ENCODE measurements around the gene NMS.
"Not testable (repeated sequence)": the region's sequence is repeated elsewhere in the genome, so short reads cannot be mapped to it uniquely, and the experiment has no call there.

The NMS gene, protein sequence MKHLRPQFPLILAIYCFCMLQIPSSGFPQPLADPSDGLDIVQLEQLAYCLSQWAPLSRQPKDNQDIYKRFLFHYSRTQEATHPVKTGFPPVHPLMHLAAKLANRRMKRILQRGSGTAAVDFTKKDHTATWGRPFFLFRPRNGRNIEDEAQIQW

DNA sequence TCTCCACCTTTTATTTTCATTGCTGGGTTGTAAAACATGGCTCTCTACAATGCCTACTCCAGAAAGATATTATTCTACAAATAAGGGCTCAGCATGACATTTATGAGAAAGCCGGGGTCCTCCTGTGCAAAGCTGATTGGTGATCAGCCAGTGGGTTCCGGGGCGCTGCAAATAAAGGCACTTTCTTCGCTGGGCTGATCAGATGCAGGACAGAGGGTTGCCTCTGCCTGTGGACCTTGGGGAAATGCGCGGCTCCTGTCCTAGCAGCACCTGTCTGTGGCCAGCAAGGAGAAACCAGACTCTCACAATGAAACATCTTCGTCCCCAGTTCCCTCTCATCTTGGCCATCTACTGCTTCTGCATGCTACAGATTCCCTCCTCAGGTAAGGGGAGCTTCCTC is at the start of gene NMS:
NMS (plus strand) TSS at position 301 of the 400 bp plus-strand sequence; CDS start at position 308, 7 bp downstream.
- DNase-seq (ENCODE audit: low spot score): no peak

DNA sequence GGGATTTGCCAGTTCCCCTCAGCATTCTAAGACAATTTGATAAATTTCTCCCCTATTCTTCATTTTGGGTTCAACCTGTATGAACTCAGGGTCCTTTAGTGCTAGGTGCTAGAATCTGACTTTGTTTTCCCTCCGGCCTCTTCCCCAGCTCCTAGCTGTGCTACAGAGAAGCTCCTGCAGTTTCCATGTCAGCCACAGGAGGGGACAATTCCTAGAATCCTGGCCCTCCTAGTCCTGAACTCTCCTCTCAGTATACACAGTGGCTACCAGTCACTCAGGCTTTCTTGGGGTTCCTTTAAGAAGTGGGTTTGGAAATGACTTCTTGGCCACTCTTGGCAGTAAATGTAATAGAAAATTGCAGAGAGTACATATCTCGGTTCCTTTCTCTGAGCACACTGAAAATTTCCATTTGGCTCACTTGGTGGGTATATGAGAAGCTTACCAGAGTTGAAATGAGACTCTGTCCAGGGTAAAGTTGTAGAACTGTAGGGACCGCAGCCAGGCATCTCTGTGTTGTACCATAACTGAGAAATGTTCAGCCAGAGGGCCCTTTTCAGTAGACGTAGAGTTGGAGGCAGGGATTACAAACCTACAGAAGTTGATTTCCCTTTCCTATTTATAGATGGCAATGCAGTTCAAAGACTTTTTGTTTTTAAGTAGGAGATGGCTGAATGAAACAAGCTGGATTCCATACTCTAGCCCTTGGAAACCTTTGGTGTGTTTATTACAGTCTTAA is 47.8 kb upstream of the NMS start:
- peak; percentile 81 for DNase-seq (ENCODE audit: low spot score)

DNA sequence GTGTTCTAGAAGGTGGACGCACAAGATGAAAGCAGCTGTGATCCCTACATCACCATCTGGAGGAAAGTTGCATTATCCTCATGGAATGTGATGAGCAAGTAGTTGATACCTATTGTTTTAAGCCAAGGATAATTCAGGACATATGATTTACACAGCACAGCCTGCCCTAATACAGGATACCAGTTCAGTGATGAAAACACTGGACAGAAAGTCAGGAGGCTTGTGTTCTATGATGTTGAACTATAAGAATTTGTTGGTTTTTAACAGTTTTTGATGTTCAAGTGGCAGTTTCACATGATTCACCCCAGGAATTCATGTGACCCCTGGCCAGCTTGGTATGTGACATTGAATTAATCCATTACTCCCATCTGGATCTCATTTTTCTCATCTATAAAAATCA is 46.7 kb upstream of the NMS start:
- no peak for DNase-seq (ENCODE audit: low spot score)

DNA sequence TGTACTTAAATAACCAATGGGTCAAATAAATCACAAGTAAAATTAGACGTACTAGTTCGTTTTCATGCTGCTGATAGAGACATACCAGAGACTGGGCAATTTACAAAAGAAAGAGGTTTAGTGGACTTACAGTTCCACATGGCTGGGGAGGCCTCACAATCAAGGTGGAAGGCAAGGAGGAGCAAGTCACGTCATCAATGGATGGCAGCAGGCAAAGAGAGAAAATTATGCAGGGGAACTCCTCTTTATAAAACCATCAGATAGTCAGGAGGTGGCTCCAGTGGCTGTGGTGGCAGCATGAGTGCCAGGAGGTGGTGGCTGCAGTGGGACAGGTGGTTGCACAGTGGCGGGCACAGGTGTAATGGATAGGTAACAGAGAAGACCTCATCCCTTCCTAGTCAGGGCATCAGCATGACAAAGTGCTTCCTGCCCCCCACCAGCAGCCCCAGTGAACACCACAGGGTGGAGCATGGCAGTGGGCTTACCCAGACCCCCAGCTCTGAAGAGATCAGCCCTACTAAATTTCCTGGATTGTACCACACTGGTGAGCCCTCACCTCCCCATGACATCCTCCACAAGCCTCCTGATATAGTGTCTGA is 45.9 kb upstream of the NMS start:
- no peak for DNase-seq (ENCODE audit: low spot score)

DNA sequence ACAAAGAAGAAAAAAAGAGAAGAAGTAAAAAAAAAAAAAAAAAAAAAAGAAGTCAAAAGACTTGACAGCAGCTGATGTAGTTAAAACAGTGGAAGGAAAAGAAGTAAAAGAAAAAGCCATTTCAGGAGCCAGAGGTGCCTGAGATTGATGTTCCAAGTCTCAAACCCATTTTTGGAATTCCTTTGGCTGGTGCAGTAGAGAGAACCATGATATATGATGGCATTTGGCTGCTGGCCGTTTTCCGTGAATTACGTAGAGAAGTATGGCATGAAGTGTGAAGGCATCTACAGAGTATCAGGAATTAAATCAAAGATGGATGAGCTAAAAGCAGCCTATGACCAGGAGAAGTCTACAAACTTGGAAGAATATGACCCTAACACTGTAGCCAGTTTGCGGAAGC is 45.2 kb upstream of the NMS start:
- no peak for DNase-seq (ENCODE audit: low spot score)

DNA sequence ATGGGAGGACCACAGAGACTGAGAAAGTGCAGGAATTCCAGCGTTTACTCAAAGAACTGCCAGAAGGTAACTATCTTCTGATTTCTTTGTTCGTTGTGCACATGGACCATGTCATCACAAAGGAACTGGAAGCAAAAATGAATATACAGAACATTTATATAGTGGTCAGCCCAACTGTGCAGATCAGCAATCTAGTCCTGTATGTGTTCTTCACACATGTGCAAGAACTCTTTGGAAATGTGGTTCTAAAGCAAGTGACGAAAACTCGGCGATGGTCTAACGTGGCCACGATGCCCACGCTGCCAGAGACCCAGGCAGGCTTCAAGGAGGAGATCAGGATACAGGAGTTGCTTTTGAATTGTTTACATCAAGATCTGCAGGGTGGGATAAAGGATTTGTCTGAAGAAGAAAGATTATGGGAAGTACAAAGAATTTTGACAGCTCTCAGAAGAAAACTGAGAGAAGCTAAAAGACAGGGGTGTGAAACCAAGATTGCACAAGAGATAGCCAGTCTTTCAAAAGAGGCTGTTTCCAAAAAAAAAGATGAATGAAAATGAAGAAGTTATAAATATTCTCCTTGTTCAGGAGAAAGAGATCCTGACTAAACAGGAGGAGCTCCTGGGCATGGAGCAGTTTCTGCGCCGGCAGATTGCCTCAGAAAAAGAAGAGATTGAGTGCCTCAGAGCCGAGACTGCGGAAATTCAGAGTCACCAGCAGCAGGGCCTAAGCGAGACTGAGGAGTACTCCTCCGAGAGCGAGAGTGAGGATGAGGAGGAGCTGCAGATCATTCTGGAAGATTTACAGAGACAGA is 44.5 kb upstream of the NMS start:
- no peak for DNase-seq (ENCODE audit: low spot score)

DNA sequence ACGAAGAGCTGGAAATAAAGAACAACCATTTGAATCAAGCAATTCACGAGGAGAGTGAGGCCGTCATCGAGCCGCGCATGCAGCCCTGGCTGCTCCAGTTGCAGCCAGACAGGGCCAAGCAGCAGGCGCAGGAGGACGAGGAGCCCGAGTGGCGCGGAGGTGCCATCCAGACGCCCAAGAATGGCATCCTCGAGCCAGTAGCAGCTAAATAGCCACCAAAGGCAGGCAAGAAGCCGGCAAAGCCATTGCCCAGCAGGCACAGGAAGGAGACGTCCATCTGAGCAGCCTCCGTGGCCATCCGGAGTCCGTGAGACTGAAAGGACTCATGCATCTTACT is 43.9 kb upstream of the NMS start:
- DNase-seq (ENCODE audit: low spot score): no peak

DNA sequence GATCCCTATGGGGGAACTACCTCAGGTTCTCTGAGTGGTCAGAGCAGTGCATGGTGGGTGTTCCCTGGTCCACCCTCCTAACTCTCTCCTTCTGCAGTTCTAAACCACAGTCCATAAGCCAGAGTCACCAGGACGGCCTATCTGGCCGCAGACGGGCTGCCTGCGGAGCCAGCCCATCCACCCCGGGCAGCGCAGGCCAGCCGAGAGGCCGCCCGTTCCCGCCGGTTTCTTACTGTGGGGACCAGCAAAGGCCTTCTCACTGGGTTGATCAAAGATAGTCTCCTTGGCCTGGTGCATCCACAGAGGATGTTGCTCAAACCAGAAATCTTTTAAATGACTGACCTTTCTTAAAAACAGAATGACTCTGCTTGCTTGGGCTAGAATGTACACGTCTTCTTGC is 43.2 kb upstream of the NMS start:
- no peak for DNase-seq (ENCODE audit: low spot score)

DNA sequence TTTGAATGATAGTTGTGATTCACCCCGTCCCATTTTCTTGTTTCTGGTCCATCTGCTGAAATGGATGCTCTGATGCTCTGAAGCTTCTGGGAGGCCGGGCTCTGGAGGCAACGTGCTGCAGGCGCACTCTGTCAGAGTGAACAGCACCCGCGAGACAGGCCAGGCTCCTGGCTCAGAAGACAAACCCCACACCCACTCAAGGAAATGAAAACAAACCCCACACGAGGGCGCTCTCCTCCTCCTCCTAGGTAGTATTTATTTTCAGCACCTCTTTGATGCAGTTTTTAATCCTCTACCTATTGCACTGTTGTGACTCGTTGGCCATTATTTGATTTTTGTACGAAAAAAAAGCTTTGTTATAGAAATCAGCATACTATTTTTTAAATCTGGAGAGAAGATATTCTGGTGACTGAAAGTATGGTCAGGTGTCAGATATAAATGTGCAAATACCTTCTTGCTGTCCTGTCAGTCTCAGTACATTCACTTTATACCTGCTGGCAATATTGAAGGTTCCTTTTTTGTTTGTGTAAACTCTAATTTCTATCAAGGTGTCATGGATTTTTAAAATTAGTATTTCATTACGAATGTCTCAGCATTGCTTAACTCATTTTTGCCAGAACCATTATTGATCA is 42.5 kb upstream of the NMS start:
- peak; percentile 35 for DNase-seq (ENCODE audit: low spot score)

DNA sequence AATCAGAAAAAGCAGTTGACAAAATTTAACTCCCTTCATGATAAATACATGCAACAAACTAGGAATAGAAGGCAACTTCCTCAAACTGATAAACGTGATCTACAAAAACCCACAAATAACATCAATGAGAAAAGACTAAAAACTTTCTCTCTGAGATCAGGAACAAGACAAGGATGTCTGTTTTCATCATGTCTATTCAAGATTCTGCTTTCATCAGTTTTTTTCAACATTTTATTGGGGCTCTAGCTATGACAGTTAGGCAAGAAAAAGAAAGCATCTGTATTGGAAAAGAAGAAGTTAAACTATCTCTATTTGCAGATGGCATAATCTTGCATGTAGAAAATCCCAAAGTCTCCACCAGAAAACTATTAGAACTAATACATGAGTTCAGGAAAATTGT is 40.6 kb upstream of the NMS start:
- DNase-seq (ENCODE audit: low spot score): no peak

DNA sequence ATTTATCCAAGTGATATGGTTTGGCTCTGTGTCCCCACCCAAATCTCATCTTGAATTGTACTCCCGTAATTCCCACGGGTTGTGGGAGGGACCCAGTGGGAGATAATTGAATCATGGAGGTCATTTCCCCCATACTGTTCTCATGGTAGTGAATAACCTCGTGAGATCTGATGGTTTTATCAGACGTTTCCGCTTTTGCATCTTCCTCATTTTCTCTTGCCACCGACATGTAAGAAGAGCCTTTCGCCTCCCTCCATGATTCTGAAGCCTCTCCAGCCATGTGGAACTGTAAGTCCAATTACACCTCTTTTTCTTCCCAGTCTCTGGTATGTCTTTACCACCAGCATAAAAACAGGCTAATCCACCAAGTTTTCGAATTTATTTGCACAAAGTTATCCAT is 32.5 kb upstream of the NMS start:
- DNase-seq (ENCODE audit: low spot score): no peak

DNA sequence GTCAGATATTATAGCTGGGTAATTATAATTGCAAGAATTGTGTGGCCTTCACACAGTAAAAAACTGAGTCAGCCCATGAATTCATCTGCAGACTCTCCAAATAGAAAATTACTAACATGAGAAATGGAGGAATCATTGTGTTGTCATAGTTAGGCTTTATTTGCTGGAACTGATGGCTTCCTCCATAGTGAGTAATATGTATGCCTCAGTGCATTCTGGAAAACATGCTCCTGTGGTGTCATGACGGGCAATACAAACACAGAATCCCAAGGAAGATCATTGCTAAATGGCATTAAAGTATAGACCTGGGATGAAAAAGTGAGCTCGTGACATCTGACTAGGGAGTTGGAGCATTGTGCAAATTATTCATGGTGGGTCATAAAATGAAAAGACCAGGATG is 23.6 kb upstream of the NMS start:
- no peak for DNase-seq (ENCODE audit: low spot score)

DNA sequence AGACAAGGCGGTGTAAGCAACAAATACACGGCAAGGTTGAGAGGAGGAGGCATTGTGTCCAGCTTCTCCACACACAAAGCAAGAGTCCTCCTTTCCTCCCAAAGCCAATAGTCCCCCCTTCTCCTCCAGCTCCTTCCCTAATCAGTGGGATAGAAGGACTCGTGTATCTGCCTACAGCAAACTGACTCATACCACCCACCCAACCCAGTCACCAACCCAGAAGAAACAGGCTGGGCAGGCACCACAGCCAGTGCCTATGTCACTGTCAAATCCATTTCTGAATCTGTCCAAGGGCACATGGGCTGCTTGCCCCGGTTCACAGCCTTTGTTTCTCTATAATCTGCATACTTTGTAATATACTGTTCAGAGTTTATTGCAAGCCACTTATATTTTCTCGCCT is 19.2 kb upstream of the NMS start:
- no peak for DNase-seq (ENCODE audit: low spot score)

DNA sequence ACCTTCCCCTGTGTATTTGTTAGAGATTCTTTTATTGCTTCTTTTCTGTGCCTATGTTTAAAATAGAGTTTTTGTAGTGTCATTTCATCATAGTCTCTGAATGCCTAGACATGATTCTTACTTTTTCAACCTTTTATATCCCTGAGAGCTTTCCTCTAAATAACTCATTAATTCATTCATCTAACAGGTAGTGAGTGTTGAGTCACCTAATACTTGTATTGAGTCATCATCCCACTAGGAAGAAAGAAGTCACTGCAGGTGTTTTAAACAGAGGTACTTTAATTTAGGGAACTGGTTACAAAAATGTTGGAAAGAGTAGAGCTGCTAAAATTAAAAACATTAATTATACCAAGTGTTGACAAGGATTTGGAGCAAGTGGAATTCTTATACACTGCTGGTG is 18.5 kb upstream of the NMS start:
- DNase-seq (ENCODE audit: low spot score): no peak

DNA sequence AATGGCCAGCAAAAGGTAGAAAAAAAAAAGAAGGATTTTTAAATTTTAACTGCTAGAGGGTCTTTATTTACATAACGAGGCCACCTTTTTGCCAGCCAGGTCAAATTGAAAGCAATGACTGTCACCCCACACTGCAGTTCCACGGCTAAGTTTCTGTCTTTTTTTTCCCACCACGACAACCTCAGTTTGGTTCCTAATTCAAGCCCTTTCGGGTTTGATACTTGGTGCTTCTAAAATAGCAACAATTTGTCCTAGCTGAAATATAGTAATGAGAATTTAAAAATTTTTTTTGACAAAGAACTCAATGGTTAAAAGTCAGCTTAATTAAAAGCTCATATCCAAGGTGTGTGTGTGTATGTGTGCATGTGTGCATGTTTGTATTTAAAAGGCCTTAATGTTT is 16.4 kb upstream of the NMS start:
- DNase-seq (ENCODE audit: low spot score): no peak

DNA sequence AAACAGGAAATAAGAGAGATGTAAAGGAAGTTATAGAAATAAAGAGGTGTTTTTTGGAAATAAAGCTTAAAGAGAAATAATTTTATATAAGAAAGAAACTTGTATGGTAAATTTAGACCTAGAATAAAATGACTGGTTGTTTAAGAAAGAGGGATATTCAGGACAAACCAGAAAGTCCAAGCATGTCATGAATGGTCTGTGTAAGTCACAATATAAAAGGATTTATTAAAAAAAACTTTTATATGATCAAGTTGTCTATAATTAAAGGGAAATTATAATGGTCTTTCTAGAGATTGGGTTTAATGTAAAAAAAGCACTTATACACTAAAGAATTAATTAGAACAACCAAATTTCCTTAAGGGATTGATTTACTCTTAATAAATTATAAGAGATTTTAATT is 13.9 kb upstream of the NMS start:
- not testable (repeated sequence) for DNase-seq (ENCODE audit: low spot score)

DNA sequence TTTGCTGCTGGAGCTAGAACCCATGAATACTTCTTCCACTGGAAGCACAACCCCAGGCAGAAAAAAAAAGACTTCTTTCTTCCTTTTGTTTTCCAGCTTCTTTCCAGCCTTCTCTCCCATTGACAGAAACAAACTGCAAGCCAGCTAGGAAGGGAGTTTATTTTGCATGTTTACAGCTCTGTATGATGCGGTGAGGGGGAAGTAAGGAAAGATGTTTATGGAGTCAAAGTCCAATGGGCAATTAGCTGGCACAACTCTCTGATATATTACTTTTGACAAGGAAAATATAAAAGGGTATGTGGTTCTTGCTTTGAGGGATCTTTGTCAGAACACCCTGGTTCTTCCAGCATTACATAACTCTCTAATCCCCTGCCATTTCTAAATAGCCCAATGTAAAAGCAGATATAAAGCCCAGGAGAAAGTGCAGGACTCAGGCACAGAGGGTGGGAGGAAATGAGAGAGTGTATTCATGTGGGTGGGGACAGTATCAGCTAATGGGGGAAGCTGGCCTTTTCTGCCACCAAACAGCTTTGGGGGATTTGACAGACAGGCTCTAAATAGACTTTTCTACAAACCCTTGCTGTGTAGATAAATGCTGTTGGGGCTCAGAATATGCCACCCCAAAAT is 9.3 kb upstream of the NMS start:
- no peak for DNase-seq (ENCODE audit: low spot score)

DNA sequence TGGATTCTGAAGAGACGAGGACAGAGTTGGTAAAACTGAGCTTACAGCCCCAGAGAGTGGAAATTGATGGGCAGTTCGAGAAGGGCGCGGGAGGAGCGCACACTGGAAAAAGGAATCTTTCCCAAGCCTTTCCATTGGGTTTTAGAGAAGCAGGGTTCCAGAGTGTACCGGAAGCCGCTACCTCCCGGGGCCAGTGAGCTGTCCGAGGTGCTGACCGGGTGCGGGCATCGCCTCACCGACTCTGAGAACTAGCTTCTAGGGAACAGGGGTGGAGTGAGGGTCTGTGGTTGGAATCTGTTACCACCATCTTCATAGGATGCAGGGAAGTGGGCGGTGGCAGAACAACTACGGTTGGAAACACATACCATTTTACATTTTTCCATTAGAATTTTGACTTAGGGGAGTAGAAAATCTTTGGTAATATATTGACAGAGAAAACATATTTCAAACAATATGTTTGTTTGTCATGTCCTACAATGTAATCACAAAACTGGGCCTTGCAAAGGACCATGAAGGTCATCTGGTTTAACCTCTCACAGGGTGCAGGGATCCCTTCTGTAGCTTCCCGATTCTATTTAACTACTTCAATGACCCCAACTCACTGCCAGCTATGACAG is 724 bp downstream of the NMS start:
- peak; percentile 45 for DNase-seq (ENCODE audit: low spot score)

DNA sequence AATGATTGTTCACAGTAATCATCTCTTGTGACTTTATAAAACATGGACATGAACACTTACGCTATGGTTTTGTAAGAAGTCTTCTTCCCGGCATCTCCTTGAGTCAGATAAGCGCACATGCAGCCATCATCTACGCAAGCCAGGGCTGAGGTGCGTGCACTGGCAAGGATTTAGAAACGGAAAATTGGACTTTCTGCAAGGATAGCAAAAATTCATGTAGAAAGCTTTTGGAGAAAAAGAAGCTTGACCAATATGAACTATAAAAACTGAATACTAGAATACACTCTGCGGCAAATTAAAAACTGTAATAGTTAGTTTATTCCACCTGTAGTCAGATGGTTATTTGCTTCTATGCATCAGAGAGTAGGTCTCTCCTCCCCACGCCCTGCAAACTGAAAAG is 6.3 kb downstream of the NMS start:
- DNase-seq (ENCODE audit: low spot score): no peak

DNA sequence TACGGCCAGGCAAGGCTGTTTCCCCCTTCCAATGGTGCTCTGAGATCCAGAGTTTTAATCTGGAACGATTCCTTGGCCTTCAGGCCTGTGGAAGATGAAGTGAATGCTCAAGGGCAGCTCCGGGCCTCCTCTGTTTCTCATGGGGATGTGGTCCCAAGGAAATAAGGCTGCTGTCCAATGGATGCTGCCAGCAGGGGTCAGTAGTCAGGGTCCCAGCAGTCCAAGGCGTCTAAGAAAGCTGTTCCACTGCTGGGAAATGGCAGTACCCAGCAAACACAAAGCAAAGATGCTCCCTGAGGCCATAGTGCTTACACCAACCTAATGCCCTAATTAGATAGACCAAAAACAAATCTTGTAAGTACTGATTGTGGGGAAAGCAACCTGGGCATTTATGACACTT is 12.5 kb downstream of the NMS start:
- DNase-seq (ENCODE audit: low spot score): no peak

DNA sequence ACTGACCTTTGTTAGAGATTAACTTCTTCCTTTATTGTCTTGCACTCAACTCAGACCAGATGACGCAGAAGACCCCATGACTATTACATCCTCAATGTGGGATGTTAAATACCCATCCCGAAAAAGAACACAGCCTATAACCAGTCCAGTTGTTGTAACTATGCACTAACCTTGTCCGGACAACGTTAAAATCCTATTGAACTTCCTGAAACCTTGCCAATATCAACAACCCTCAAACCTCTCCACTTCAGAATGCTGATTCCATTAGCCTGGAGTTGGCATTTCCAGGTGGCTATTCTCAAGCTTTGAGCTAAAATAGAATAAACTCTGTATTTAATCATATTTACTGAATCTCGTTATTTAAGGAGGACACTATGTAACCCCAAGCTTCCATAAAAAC is 13.6 kb downstream of the NMS start:
- DNase-seq (ENCODE audit: low spot score): no peak

DNA sequence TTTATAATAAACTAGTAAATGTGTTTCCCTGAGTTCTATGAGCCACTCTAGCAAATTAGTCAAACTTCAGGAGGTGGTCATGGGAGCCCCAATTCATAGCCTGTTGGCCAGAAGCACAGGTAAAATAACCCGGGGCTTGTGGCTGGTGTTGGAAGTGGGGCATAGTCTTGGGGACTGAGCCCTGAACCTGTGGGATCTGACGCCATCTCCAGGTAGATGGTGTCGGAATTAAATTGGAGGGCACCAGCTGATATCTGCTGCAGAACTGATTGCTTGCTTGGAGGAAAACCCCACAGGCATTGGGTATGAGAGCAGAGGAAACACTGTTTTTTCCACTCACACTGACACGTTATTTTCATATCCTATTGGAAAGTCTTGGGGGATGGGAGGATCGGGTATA is 14.1 kb downstream of the NMS start:
- no peak for DNase-seq (ENCODE audit: low spot score)
